Measurements from ENCODE around the gene ADGRE2.

DNA sequence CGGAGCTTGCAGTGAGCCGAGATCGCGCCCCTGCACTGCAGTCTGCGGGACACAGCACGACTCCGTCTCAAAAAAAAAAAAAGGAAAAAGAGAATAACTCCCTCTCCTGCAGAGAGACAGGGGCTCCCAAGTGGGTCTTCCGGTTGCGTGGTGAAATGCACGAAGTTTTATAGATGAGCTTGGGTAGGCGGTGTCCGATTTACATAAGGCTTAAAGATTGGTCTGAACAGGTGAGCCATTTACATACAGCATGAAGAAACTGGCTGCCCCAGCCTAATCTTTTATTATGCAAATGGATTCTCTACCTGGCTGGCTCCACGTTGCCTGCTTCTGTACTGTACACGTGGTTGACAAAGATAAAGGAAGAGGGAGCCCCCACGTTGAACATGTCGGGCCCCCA is 19.5 kb downstream of the ADGRE2 start:
- TF ChIP-seq, protein P1, sequence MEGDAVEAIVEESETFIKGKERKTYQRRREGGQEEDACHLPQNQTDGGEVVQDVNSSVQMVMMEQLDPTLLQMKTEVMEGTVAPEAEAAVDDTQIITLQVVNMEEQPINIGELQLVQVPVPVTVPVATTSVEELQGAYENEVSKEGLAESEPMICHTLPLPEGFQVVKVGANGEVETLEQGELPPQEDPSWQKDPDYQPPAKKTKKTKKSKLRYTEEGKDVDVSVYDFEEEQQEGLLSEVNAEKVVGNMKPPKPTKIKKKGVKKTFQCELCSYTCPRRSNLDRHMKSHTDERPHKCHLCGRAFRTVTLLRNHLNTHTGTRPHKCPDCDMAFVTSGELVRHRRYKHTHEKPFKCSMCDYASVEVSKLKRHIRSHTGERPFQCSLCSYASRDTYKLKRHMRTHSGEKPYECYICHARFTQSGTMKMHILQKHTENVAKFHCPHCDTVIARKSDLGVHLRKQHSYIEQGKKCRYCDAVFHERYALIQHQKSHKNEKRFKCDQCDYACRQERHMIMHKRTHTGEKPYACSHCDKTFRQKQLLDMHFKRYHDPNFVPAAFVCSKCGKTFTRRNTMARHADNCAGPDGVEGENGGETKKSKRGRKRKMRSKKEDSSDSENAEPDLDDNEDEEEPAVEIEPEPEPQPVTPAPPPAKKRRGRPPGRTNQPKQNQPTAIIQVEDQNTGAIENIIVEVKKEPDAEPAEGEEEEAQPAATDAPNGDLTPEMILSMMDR (IDR thresholded peaks at IDR 0.05), result no peak
- no peak for TF ChIP-seq POLR2A (IDR thresholded peaks at IDR 0.05)

Data from Peyer's patch (tissue), 4 donors.